Measurements from ENCODE around the gene NKX6-1. TPM values are rescaled to one million over a fixed set of nuclear protein-coding genes. Genes with fewer than 3 reads are reported as not detected.

Gene NKX6-1
- total RNA-seq, 1 experiment from 2014 or later: 1.1 TPM

DNA sequence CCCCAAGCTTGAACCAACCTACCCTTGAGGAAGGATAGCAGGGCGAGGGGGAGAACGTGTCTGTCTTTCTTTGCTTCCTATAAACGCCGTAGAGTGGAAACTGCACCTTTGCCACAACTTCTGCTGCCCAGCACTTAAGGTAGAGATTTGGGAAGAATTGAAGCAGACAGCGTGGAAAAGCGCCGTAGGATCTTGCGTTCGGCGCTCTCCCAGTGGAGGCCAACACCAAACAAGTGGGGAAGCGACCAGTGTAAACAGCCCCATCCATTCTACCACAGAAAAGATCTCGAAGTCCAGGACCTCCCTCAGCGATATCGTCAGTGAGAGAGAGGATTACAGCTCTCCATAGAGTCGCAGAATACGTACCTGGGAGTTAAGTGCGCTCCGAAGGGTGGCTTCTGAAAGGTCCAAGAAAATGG, 3.9 kb upstream of the NKX6-1 start:
- Histone ChIP-seq H3K4me3 (ENCODE audit: low read depth in 2 of 2, low read length in 2 of 2) (no peak overlapping the region), H3K27me3 (ENCODE audit: control insufficient read depth, insufficient read depth, low read length) (peaks cover 3% of the 10 kb centered on the region; the same call in 1 of the 2 replicates), H3K4me1 (ENCODE audit: control insufficient read depth, insufficient read depth, low read length) (no peaks in the 10 kb centered on the region), H3K36me3 (ENCODE audit: control insufficient read depth, insufficient read depth, low read length) (peaks cover 4% of the 10 kb centered on the region; the same call in 1 of the 2 replicates), H3K27ac (ENCODE audit: low read length) (no peak overlapping the region), H3K9me3 (ENCODE audit: control insufficient read depth, insufficient read depth, low read depth, low read length) (no peaks in the 10 kb centered on the region)
- DNase-seq (ENCODE audit: low read depth, low spot score): no peak
- POLR2A ChIA-PET: no interaction called here
- TF ChIP-seq SIN3A (IDR thresholded peaks at IDR 0.05; ENCODE audit: borderline replicate concordance, insufficient read depth, low read depth, low read length) (no peak), TCF7L2 (IDR thresholded peaks at IDR 0.05; ENCODE audit: low read depth, low read length) (no peak), POLR2AphosphoS5 (IDR thresholded peaks at IDR 0.05; ENCODE audit: low read depth, low read length) (no peak)
- TF ChIP-seq, protein P1, sequence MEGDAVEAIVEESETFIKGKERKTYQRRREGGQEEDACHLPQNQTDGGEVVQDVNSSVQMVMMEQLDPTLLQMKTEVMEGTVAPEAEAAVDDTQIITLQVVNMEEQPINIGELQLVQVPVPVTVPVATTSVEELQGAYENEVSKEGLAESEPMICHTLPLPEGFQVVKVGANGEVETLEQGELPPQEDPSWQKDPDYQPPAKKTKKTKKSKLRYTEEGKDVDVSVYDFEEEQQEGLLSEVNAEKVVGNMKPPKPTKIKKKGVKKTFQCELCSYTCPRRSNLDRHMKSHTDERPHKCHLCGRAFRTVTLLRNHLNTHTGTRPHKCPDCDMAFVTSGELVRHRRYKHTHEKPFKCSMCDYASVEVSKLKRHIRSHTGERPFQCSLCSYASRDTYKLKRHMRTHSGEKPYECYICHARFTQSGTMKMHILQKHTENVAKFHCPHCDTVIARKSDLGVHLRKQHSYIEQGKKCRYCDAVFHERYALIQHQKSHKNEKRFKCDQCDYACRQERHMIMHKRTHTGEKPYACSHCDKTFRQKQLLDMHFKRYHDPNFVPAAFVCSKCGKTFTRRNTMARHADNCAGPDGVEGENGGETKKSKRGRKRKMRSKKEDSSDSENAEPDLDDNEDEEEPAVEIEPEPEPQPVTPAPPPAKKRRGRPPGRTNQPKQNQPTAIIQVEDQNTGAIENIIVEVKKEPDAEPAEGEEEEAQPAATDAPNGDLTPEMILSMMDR (IDR thresholded peaks at IDR 0.05): no peak
- TF ChIP-seq, protein P2, sequence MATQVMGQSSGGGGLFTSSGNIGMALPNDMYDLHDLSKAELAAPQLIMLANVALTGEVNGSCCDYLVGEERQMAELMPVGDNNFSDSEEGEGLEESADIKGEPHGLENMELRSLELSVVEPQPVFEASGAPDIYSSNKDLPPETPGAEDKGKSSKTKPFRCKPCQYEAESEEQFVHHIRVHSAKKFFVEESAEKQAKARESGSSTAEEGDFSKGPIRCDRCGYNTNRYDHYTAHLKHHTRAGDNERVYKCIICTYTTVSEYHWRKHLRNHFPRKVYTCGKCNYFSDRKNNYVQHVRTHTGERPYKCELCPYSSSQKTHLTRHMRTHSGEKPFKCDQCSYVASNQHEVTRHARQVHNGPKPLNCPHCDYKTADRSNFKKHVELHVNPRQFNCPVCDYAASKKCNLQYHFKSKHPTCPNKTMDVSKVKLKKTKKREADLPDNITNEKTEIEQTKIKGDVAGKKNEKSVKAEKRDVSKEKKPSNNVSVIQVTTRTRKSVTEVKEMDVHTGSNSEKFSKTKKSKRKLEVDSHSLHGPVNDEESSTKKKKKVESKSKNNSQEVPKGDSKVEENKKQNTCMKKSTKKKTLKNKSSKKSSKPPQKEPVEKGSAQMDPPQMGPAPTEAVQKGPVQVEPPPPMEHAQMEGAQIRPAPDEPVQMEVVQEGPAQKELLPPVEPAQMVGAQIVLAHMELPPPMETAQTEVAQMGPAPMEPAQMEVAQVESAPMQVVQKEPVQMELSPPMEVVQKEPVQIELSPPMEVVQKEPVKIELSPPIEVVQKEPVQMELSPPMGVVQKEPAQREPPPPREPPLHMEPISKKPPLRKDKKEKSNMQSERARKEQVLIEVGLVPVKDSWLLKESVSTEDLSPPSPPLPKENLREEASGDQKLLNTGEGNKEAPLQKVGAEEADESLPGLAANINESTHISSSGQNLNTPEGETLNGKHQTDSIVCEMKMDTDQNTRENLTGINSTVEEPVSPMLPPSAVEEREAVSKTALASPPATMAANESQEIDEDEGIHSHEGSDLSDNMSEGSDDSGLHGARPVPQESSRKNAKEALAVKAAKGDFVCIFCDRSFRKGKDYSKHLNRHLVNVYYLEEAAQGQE (IDR thresholded peaks at IDR 0.05; ENCODE audit: insufficient read depth in 1 of 2, low read depth in 2 of 2, low read length in 1 of 2): no peak
- in situ Hi-C loops (cut with HindIII; ENCODE audit: low pct_unique_long_range_greater_than_20kb, low sequenced_read_pairs) (no loop called here), intact Hi-C loops (cut with micrococcal nuclease; ENCODE audit: unreplicated experiment) (loop anchor here (5.0 to 10.0 kb wide), 2 partner anchors 731 to 858 kb away; no protein-coding TSS in a partner anchor)
- no peak for ATAC-seq
- CTCF ChIA-PET: no interaction called here
- BruUV-seq (replicated peaks): no TSS peak

DNA sequence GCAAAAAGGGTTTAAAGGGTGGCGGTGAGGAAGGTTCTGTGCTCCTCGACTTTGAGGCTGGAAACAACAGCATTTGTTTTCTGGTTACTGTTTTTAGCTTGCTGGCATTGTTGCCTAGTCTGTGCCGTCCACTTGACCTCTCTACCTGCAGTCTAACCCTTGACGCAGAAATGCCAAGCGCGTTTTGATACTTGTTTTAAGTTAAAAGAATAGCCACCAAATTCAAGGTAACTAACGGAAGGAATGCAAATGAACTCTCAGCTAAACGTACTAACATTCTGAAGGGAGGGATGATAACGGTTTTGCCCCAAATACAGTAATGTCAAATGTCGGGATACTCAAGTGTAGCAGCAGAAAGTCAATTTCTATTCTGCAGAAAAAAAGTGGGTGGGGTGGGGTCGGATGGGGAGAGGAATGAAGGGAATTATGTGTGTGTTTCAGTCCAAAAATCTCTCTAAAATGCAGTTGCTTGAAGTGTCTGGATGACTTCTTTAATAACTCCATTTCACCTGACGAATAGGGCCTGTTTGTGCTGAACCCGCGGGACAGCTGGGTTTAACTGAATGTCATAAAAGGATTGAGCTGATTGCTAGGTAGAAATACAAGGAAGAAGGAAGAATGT, 3.4 kb upstream of the NKX6-1 start:
- ChIA-PET CTCF (no interaction called here), POLR2A (no interaction called here)
- no peak for DNase-seq (ENCODE audit: low read depth, low spot score)
- H3K27ac ChIP-seq (ENCODE audit: low read length): no peak overlapping the region
- H3K27me3 ChIP-seq (ENCODE audit: control insufficient read depth, insufficient read depth, low read length): peaks cover 3% of the 10 kb centered on the region; the same call in 1 of the 2 replicates
- no TSS peak for BruUV-seq (replicated peaks)
- no peaks in the 10 kb centered on the region for H3K4me1 ChIP-seq (ENCODE audit: control insufficient read depth, insufficient read depth, low read length)
- no peaks in the 10 kb centered on the region for H3K9me3 ChIP-seq (ENCODE audit: control insufficient read depth, insufficient read depth, low read depth, low read length)
- in situ Hi-C loops (cut with HindIII; ENCODE audit: low pct_unique_long_range_greater_than_20kb, low sequenced_read_pairs): no loop called here
- ATAC-seq: no peak
- H3K4me3 ChIP-seq (ENCODE audit: low read depth in 2 of 2, low read length in 2 of 2): no peak overlapping the region
- peaks cover 4% of the 10 kb centered on the region; the same call in 1 of the 2 replicates for H3K36me3 ChIP-seq (ENCODE audit: control insufficient read depth, insufficient read depth, low read length)
- intact Hi-C loops (cut with micrococcal nuclease; ENCODE audit: unreplicated experiment): loop anchor here (5.0 to 10.0 kb wide), 2 partner anchors 730 to 858 kb away; no protein-coding TSS in a partner anchor
- TF ChIP-seq POLR2AphosphoS5 (IDR thresholded peaks at IDR 0.05; ENCODE audit: low read depth, low read length) (no peak), TCF7L2 (IDR thresholded peaks at IDR 0.05; ENCODE audit: low read depth, low read length) (no peak), SIN3A (IDR thresholded peaks at IDR 0.05; ENCODE audit: borderline replicate concordance, insufficient read depth, low read depth, low read length) (no peak)
- TF ChIP-seq, protein P1 (IDR thresholded peaks at IDR 0.05): no peak
- TF ChIP-seq, protein P2 (IDR thresholded peaks at IDR 0.05; ENCODE audit: insufficient read depth in 1 of 2, low read depth in 2 of 2, low read length in 1 of 2): no peak

All from Panc1 (cell line).